Thoracic aorta (tissue), 2 donors: ENCODE results near the gene DDX43. TPM values are rescaled to one million over a fixed set of nuclear protein-coding genes. Genes with fewer than 3 reads are reported as not detected.
A peak's percentile ranks its signal among the peaks of the same experiment; 100 is the strongest.

Experiments used
- ATAC-seq: fragments of 150-250 bp; one replicate; pipeline ENCODE4 v1.8.0; 2017; ENCODE audit warnings: low read depth; ENCODE audit not compliant: insufficient number of reproducible peaks, low FRiP score
- DNase-seq: peaks from one replicate; pipeline ENCODE4 v3.0.0-alpha.2; 2020; ENCODE audit warnings: low spot score
- H3K27ac ChIP-seq, 2 donors: fragments of 200-600 bp; sonication (generic); 1 replicate in 1 of 2; 2 replicates in 1 of 2; pipeline ENCODE4 v1.5.1; 2016; ENCODE audit warnings: mild to moderate bottlenecking in 2 of 2, moderate library complexity in 2 of 2
- H3K27me3 ChIP-seq: fragments of 200-600 bp; sonication (generic); replicated peaks from 2 replicates; pipeline ENCODE4 v1.6.0; 2016; ENCODE audit warnings: mild to moderate bottlenecking; ENCODE audit not compliant: insufficient read depth
- H3K36me3 ChIP-seq: fragments of 200-600 bp; sonication (generic); one replicate; pipeline ENCODE4 v1.5.1; 2016
- H3K4me1 ChIP-seq, 2 donors: fragments of 200-600 bp; sonication (generic); 1 replicate in 1 of 2; 2 replicates in 1 of 2; pipeline versions ENCODE4 v1.5.1 to v1.6.0; 2016; ENCODE audit warnings: low read depth in 2 of 2, mild to moderate bottlenecking in 1 of 2; ENCODE audit not compliant: control insufficient read depth in 1 of 2
- H3K4me3 ChIP-seq: fragments of 200-600 bp; sonication (generic); 2 replicates; pipeline ENCODE4 v1.5.1; 2016; ENCODE audit warnings: mild to moderate bottlenecking
- H3K9me3 ChIP-seq: fragments of 200-600 bp; sonication (generic); 2 replicates; pipeline ENCODE4 v1.5.1; 2016
- total RNA-seq, 2 donors: library from RNA; depleted of rRNA; stranded (reverse); fragments of >200 nt; gene quantifications; one replicate each; pipeline versions ENCODE4 v1.1.0 to v1.2.3, GENCODE V29; 2016
- TF ChIP-seq, protein P1 (sequence below): fragments of 200-600 bp; sonication (generic); IDR thresholded peaks from one replicate; pipeline ENCODE4 v1.5.1; 2019; ENCODE audit warnings: antibody characterized with exemption

Gene DDX43
- 10 to 100 TPM in 1 of 2 donors, 1 to 10 TPM in 1; 7.0 to 12.2 TPM for total RNA-seq

DNA sequence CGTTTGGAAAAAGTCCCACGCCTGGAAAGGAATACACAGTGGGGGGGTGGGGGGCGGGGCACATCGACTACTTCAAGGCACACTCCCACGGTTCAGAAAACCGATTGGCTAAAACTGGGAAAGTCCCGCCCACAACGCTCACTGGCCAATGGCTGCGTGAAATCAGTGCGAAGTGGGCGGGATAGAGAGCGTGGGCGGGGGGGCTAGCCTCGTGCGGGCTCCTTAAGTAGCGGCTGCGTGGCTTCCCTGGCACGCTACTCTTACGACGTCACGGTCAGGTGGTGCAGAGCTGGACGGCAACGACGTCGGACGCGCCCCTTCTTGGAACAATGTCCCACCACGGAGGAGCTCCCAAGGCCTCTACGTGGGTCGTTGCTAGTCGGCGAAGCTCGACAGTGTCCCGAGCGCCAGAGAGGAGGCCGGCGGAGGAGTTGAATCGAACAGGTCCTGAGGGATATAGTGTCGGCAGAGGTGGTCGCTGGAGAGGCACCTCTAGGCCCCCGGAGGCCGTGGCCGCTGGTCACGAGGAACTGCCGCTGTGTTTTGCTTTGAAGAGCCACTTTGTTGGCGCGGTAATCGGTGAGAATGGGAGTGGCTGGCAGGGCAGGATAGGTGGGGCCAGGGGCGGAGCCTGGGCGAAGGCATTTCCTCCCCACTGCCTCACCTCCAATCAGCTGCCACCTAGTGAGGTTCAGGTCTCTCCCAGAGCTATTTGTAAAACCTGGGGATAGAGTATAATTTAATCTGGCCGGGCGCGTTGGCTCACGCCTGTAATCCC, at the start of gene DDX43:
TSS of gene DDX43 (plus strand) at position 252 of the 778 bp plus-strand sequence. CDS start at position 330, 78 bp downstream.
- ATAC-seq (no peak), DNase-seq (peak; percentile 55)
- Histone ChIP-seq H3K4me1 (no peaks in the 10 kb centered on the region), H3K4me3 (peak within 1 kb of the TSS; percentile 65), H3K36me3 (no peaks in the 10 kb centered on the region), H3K27me3 (no peaks in the 10 kb centered on the region), H3K9me3 (no peaks in the 10 kb centered on the region), H3K27ac (peak within 1 kb of the TSS; percentile 69 to 71)
- TF ChIP-seq, protein P1, sequence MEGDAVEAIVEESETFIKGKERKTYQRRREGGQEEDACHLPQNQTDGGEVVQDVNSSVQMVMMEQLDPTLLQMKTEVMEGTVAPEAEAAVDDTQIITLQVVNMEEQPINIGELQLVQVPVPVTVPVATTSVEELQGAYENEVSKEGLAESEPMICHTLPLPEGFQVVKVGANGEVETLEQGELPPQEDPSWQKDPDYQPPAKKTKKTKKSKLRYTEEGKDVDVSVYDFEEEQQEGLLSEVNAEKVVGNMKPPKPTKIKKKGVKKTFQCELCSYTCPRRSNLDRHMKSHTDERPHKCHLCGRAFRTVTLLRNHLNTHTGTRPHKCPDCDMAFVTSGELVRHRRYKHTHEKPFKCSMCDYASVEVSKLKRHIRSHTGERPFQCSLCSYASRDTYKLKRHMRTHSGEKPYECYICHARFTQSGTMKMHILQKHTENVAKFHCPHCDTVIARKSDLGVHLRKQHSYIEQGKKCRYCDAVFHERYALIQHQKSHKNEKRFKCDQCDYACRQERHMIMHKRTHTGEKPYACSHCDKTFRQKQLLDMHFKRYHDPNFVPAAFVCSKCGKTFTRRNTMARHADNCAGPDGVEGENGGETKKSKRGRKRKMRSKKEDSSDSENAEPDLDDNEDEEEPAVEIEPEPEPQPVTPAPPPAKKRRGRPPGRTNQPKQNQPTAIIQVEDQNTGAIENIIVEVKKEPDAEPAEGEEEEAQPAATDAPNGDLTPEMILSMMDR: no peak

DNA sequence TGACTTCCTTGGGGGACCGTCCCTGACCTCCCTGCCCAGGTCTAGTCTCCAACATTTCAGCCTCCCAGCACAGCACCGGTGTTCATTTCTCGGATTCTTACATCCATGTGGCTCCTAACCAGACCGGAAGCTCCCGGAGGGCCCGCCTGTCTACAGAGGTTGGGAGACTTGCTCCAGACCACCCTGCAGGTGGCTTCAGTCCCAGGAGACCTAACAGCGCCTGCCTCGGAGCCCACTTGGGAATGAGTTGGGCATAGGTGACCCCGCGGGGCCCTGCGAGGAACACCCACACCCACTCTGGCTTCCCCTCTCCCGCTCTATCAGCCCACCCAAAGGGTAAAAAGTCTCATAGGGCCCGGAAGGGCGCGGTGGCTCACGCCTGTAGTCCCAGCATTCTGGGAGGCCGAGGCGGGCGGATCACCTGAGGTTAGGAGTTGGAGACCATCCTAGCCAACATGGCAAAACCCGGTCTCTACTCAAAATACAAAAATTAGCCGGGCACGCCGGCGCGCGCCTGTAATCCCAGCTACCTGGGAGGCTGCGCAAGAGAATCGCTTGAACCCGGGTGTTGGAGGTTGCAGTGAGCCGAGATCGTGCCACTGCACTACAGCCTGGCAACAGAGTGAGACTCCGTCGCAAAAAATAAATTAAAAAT, 46.0 kb upstream of the DDX43 start:
- Histone ChIP-seq H3K27me3 (no peaks in the 10 kb centered on the region), H3K27ac (no peak overlapping the region), H3K4me1 (no peaks in the 10 kb centered on the region), H3K36me3 (no peaks in the 10 kb centered on the region), H3K9me3 (no peaks in the 10 kb centered on the region), H3K4me3 (no peak overlapping the region)
- TF ChIP-seq, protein P1: no peak
- ATAC-seq: no peak
- no peak for DNase-seq

DNA sequence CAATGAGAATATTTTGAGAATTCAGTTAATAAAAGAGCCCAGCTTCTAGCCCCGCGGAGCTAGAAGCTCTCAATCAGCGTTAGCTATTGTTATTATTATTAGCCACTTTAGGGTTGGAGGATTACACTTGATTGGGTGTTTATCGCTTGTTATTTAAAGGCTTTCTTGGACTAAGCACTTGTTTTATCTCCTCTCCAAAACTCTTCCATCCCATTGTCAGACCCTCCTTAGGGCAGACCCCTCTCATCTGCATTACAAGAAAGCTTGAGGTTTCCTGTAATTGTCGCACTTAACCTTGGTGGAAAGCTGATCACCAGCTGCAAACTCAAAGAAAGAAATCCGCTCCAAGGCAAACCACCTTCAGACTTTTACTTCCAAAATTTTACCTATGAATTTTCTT, 45.3 kb upstream of the DDX43 start:
- H3K9me3 ChIP-seq: no peaks in the 10 kb centered on the region
- DNase-seq (no peak), ATAC-seq (no peak)
- H3K4me1 ChIP-seq: no peaks in the 10 kb centered on the region
- TF ChIP-seq, protein P1: no peak
- no peaks in the 10 kb centered on the region for H3K36me3 ChIP-seq
- H3K27me3 ChIP-seq: no peaks in the 10 kb centered on the region
- H3K4me3 ChIP-seq: no peak overlapping the region
- no peak overlapping the region for H3K27ac ChIP-seq

DNA sequence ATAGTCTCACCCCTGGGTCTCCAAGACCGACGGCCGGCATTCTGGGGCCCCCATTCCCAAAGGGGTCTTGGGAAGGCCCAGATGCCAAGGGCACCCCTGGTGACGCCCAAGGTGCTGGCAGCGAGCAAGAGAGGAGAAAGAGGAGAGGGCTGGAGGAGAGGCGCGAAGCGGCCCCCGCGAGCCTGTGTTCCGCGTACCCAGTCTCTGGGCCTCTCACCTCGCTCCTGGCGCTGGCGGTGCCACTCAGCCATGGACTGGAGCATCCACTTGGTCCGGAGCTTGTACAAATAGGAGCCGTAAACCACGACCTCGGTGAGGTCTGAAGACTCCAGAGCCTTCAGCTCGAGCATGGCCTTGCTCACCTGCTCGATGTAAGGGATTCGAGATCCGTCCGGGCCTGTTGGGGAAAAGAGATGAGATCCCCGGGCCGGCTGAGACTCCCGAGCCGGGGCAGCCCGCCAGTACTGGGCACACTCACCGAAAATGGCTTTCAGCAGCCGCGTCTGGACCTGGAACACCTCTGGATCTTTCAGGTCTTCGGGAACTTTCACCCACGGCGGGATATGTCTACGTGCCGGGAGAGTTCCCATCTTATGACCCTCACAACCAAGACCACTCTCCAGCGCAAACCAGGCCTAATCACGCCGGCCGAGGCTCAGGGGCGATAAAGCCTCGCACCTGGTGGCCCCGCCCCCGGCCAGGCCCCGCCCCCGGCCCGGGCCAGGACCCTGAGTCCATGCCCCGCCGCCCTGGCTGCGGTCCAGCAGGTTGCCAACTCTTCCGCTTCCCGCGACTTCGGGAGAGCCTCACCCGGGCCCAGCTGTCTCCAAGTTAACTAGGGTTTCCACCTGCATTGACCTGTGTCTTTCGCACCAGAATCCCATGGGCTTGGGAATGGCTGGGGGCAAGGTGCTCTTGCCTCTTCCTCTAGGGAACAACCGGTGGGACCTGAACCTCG, 40.7 kb upstream of the DDX43 start, which contains the start of gene DPPA5:
TSS of gene DPPA5 (minus strand) at position 641 of the 958 bp plus-strand sequence. CDS start at position 590, 51 bp downstream.
- Histone ChIP-seq H3K27me3 (no peaks in the 10 kb centered on the region), H3K27ac (no peak within 1 kb of the TSS), H3K9me3 (no peaks in the 10 kb centered on the region), H3K4me1 (no peaks in the 10 kb centered on the region), H3K4me3 (no peak within 1 kb of the TSS), H3K36me3 (no peaks in the 10 kb centered on the region)
- TF ChIP-seq, protein P1: no peak
- DNase-seq: no peak
- no peak for ATAC-seq
